ENCODE measurements around the gene SERPINA12. TPM values are rescaled to one million over a fixed set of nuclear protein-coding genes. Genes with fewer than 3 reads are reported as not detected.

The SERPINA12 gene
- polyA plus RNA-seq, 1 donor from 2014 or later: not detected

Other genes starting within 250 kb of the SERPINA12 start
- not detected for gene SERPINA10, start 216.2 kb downstream of the SERPINA12 start, polyA plus RNA-seq
- not detected for gene SERPINA6, start 186.1 kb downstream of the SERPINA12 start, polyA plus RNA-seq
- gene SERPINA2, start 142.8 kb downstream of the SERPINA12 start, polyA plus RNA-seq: not detected
- gene SERPINA1, start 120.9 kb downstream of the SERPINA12 start, polyA plus RNA-seq: 1.4 TPM
- gene SERPINA11, start 56.7 kb downstream of the SERPINA12 start, polyA plus RNA-seq: not detected
- 0.63 TPM for gene SERPINA9, start 33.3 kb downstream of the SERPINA12 start, polyA plus RNA-seq
- gene SERPINA4, start 52.0 kb upstream of the SERPINA12 start, polyA plus RNA-seq: not detected
- gene SERPINA5, start 72.0 kb upstream of the SERPINA12 start, polyA plus RNA-seq: not detected
- gene SERPINA3, start 102.9 kb upstream of the SERPINA12 start, polyA plus RNA-seq: not detected